Stimulated activated CD4-positive, alpha-beta T cell treated with anti-CD3 and anti-CD28 coated beads, Interleukin-4, amount 100 ng/mL, for 48 hours (primary cell): ENCODE data around the gene SATB1.

Experiments
- DNase-seq, 2 donors: peaks; one replicate each; pipeline ENCODE4 v3.0.0-alpha.2; 2020; ENCODE audit warnings: low read depth in 2 of 2

The SATB1 gene

GRCh38 chr3:18401300-18401961 is 23.7 kb downstream of the SATB1 start:
- DNase-seq, result no peak

- DNase-seq, result no peak
These were observed 26.7 kb downstream of the SATB1 start for GRCh38 chr3:18398448-18398847.

- no peak for DNase-seq
These were observed 28.7 kb downstream of the SATB1 start for GRCh38 chr3:18396428-18396827.

- no peak for DNase-seq
These were observed 30.6 kb downstream of the SATB1 start for GRCh38 chr3:18394384-18394995.

GRCh38 chr3:18393906-18394305 is 31.2 kb downstream of the SATB1 start:
- no peak for DNase-seq

- no peak for DNase-seq
These were observed 35.0 kb downstream of the SATB1 start for GRCh38 chr3:18390024-18390660.

- DNase-seq, result no peak
These were observed 35.9 kb downstream of the SATB1 start for GRCh38 chr3:18389108-18389733.

GRCh38 chr3:18386274-18386890 is 38.8 kb downstream of the SATB1 start:
- DNase-seq, result no peak

GRCh38 chr3:18385706-18386105 is 39.4 kb downstream of the SATB1 start:
- DNase-seq, result no peak

- DNase-seq, result no peak
These were observed 42.3 kb downstream of the SATB1 start for GRCh38 chr3:18382760-18383369.

- DNase-seq, result no peak
These were observed 45.5 kb downstream of the SATB1 start for GRCh38 chr3:18379647-18380046.

- DNase-seq, result no peak
These were observed 46.9 kb downstream of the SATB1 start for GRCh38 chr3:18378218-18378617.

- DNase-seq, result no peak
These were observed 48.5 kb downstream of the SATB1 start for GRCh38 chr3:18376682-18377081.

GRCh38 chr3:18372786-18373405 is 52.2 kb downstream of the SATB1 start:
- DNase-seq, result no peak

GRCh38 chr3:18370672-18371071 is 54.5 kb downstream of the SATB1 start:
- DNase-seq, result no peak

GRCh38 chr3:18369551-18370185 is 55.5 kb downstream of the SATB1 start:
- DNase-seq, result no peak

- no peak for DNase-seq
These were observed 58.9 kb downstream of the SATB1 start for GRCh38 chr3:18366258-18366657.

- no peak for DNase-seq
These were observed 61.8 kb downstream of the SATB1 start for GRCh38 chr3:18363338-18363737.

- DNase-seq, result no peak
These were observed 67.4 kb downstream of the SATB1 start for GRCh38 chr3:18357747-18358146.

- no peak for DNase-seq
These were observed 69.3 kb downstream of the SATB1 start for GRCh38 chr3:18355832-18356231.

GRCh38 chr3:18354701-18355100 is 70.4 kb downstream of the SATB1 start:
- no peak for DNase-seq
